CD14-positive monocyte (primary cell): ENCODE measurements around the gene CNTN4. TPM values are rescaled to one million over a fixed set of nuclear protein-coding genes. Genes with fewer than 3 reads are reported as not detected.

Experiments
- DNase-seq, 3 donors: peaks; one replicate each; pipeline ENCODE4 v3.0.0-alpha.2; 2011 to 2022
- H2AFZ ChIP-seq: 2 replicates; pipeline ENCODE4 v1.6.0; 2012; ENCODE audit warnings: mild to moderate bottlenecking, low read depth, low read length, inconsistent platforms; ENCODE audit not compliant: insufficient read depth, poor library complexity, severe bottlenecking
- H3K27ac ChIP-seq, 2 donors: 1 replicate in 1 of 2; 2 replicates in 1 of 2; pipeline ENCODE4 v1.5.1; 2012 to 2013; ENCODE audit warnings: low read length in 2 of 2, control low read depth in 1 of 2, inconsistent platforms in 1 of 2, low read depth in 1 of 2, mild to moderate bottlenecking in 1 of 2
- H3K27me3 ChIP-seq, 2 donors: one replicate each; pipeline versions ENCODE4 v1.6.0 to v1.6.1; 2011 to 2013; ENCODE audit warnings: low read length in 2 of 2; ENCODE audit not compliant: control insufficient read depth in 2 of 2, insufficient read depth in 2 of 2
- H3K36me3 ChIP-seq, 2 donors: replicated peaks in 1 of 2; 1 replicate in 1 of 2; 2 replicates in 1 of 2; pipeline versions ENCODE4 v1.5.1 to v1.6.1; 2012 to 2013; ENCODE audit warnings: low read length in 2 of 2, control low read depth in 1 of 2, inconsistent platforms in 1 of 2, mild to moderate bottlenecking in 1 of 2; ENCODE audit not compliant: insufficient read depth in 2 of 2, control insufficient read depth in 1 of 2
- H3K4me1 ChIP-seq, 2 donors: 1 replicate in 1 of 2; 2 replicates in 1 of 2; pipeline versions ENCODE4 v1.5.1 to v1.6.1; 2012 to 2013; ENCODE audit warnings: low read length in 2 of 2, control low read depth in 1 of 2, inconsistent platforms in 1 of 2, mild to moderate bottlenecking in 1 of 2, moderate library complexity in 1 of 2; ENCODE audit not compliant: insufficient read depth in 2 of 2, control insufficient read depth in 1 of 2
- H3K4me2 ChIP-seq: replicated peaks from 2 replicates; pipeline ENCODE3; 2012; ENCODE audit warnings: low read length, moderate library complexity, mild to moderate bottlenecking; ENCODE audit not compliant: poor library complexity, severe bottlenecking; ENCODE audit errors: extremely low read depth
- H3K4me3 ChIP-seq, 3 experiments: fragments of 200-600 bp in 1 of 3; sonication (generic) in 1 of 3; replicated peaks in 1 of 3; 1 replicate in 2 of 3; 2 replicates in 1 of 3; pipeline ENCODE4 v1.5.1; 2011 to 2013; ENCODE audit warnings: low read length in 3 of 3, mild to moderate bottlenecking in 3 of 3, control low read depth in 2 of 3, low read depth in 2 of 3, inconsistent platforms in 1 of 3, moderate library complexity in 1 of 3
- H3K79me2 ChIP-seq: 2 replicates; pipeline ENCODE4 v1.6.0; 2012; ENCODE audit warnings: mild to moderate bottlenecking, control low read depth, inconsistent platforms, low read length, moderate library complexity; ENCODE audit not compliant: insufficient read depth
- H3K9ac ChIP-seq: 2 replicates; pipeline ENCODE4 v1.6.0; 2017; ENCODE audit warnings: low read length, mild to moderate bottlenecking; ENCODE audit not compliant: insufficient read depth, poor library complexity, severe bottlenecking
- H3K9me3 ChIP-seq, 2 donors: replicated peaks in 1 of 2; 1 replicate in 1 of 2; 2 replicates in 1 of 2; pipeline versions ENCODE4 v1.5.1 to v1.6.1; 2012 to 2013; ENCODE audit warnings: low read length in 2 of 2, control low read depth in 1 of 2; ENCODE audit not compliant: control insufficient read depth in 1 of 2, insufficient read depth in 1 of 2
- H4K20me1 ChIP-seq: 2 replicates; pipeline ENCODE4 v1.6.0; 2012; ENCODE audit warnings: mild to moderate bottlenecking, low read length, control low read depth, moderate library complexity; ENCODE audit not compliant: insufficient read depth
- H3K27ac Mint-ChIP-seq, 7 donors: one replicate each; pipeline ENCODE4 v1.8.0; 2020; ENCODE audit warnings: mild to moderate bottlenecking in 7 of 7, mixed read lengths in 7 of 7, moderate library complexity in 6 of 7, inconsistent platforms in 2 of 7
- H3K27me3 Mint-ChIP-seq, 3 donors: one replicate each; pipeline ENCODE4 v1.8.0; 2021 to 2022; ENCODE audit warnings: low read depth in 3 of 3, mild to moderate bottlenecking in 3 of 3, mixed read lengths in 3 of 3, moderate library complexity in 3 of 3, inconsistent platforms in 1 of 3
- H3K36me3 Mint-ChIP-seq, 2 donors: one replicate each; pipeline ENCODE4 v1.8.0; 2020; ENCODE audit warnings: mixed read lengths in 2 of 2, inconsistent platforms in 1 of 2, mild to moderate bottlenecking in 1 of 2
- H3K4me1 Mint-ChIP-seq: one replicate; pipeline ENCODE4 v1.8.0; 2020; ENCODE audit warnings: mild to moderate bottlenecking, mixed read lengths
- H3K4me3 Mint-ChIP-seq, 2 donors: one replicate each; pipeline ENCODE4 v1.8.0; 2020; ENCODE audit warnings: mild to moderate bottlenecking in 2 of 2, mixed read lengths in 2 of 2, moderate library complexity in 1 of 2
- H3K9me3 Mint-ChIP-seq, 7 donors: one replicate each; pipeline ENCODE4 v1.8.0; 2020 to 2022; ENCODE audit warnings: mixed read lengths in 7 of 7, mild to moderate bottlenecking in 6 of 7, moderate library complexity in 6 of 7, inconsistent platforms in 2 of 7
- WGBS: methylation state at CpG from one replicate; pipeline ENCODE4 v1.1.5; 2013; ENCODE audit warnings: missing lambda C conversion rate; ENCODE audit not compliant: insufficient coverage; 5-methylcytosine and 5-hydroxymethylcytosine counted together
- intact Hi-C, 2 donors: fragments of 100-400 bp; cut with micrococcal nuclease; formaldehyde crosslinking; loops; one replicate each; pipeline versions ENCODE4 v1.15.0 to v1.15.1; 2023
- polyA plus RNA-seq, 3 donors: library from polyadenylated mRNA; depleted of rRNA in 1 of 3; unstranded in 2 of 3; stranded (reverse) in 1 of 3; fragments of 300-500 nt in 2 of 3; fragments of >200 nt in 1 of 3; fragmentation: Illumina TruSeq in 2 of 3; gene quantifications; 1 replicate in 2 of 3; 2 replicates in 1 of 3; pipeline ENCODE4 v1.2.3, GENCODE V29; 2012 to 2021
- TF ChIP-seq, protein P1 (sequence below): fragments of 200-600 bp; IDR thresholded peaks from one replicate; pipeline ENCODE4 v1.8.0; 2022; ENCODE audit warnings: antibody characterized with exemption, mild to moderate bottlenecking

The CNTN4 gene
- polyA plus RNA-seq, 3 donors = not detected

DNA sequence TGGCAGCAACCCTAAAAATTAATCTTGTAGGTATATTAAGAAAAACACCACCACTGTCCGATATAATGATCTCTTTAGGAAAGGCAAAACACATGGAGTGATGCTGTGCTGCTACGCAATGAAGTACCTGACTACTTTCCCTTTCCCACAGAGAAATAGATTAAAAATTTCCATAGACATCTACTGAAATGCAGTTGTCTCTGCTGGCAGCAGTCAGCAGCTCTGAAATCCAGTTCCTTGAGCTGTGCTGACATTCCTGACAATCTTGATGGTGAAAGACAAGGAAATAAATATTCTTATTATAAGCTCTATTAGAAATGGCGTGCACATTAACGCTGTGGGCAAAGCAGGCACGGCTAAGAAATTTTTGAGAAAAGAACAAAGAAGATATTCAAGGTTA lies 723.9 kb downstream of the CNTN4 start:
- Mint-ChIP-seq H3K9me3 (peaks cover 0 to 7% (median 0%) of the 10 kb centered on the region in 7 donors), H3K4me1 (no peaks in the 10 kb centered on the region), H3K27ac (no peak overlapping the region), H3K4me3 (no peak overlapping the region), H3K36me3 (no peaks in the 10 kb centered on the region), H3K27me3 (no peaks in the 10 kb centered on the region)
- H2AFZ ChIP-seq = no peak overlapping the region
- no peaks in the 10 kb centered on the region for H3K27me3 ChIP-seq
- intact Hi-C loops = no loop called here
- H3K4me1 ChIP-seq = no peaks in the 10 kb centered on the region
- no peak for DNase-seq
- H3K9ac ChIP-seq = no peak overlapping the region
- no peaks in the 10 kb centered on the region for H4K20me1 ChIP-seq
- WGBS = no CpG with 5 or more reads among the region's 5 CpGs
- no peaks in the 10 kb centered on the region for H3K36me3 ChIP-seq
- no peak overlapping the region for H3K27ac ChIP-seq
- H3K4me3 ChIP-seq = no peak overlapping the region
- TF ChIP-seq, protein P1, sequence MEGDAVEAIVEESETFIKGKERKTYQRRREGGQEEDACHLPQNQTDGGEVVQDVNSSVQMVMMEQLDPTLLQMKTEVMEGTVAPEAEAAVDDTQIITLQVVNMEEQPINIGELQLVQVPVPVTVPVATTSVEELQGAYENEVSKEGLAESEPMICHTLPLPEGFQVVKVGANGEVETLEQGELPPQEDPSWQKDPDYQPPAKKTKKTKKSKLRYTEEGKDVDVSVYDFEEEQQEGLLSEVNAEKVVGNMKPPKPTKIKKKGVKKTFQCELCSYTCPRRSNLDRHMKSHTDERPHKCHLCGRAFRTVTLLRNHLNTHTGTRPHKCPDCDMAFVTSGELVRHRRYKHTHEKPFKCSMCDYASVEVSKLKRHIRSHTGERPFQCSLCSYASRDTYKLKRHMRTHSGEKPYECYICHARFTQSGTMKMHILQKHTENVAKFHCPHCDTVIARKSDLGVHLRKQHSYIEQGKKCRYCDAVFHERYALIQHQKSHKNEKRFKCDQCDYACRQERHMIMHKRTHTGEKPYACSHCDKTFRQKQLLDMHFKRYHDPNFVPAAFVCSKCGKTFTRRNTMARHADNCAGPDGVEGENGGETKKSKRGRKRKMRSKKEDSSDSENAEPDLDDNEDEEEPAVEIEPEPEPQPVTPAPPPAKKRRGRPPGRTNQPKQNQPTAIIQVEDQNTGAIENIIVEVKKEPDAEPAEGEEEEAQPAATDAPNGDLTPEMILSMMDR = no peak
- H3K79me2 ChIP-seq = no peaks in the 10 kb centered on the region
- H3K4me2 ChIP-seq = no peak overlapping the region
- no peaks in the 10 kb centered on the region for H3K9me3 ChIP-seq

- H2AFZ ChIP-seq = no peak overlapping the region
- no peaks in the 10 kb centered on the region for H3K27me3 ChIP-seq
- no peaks in the 10 kb centered on the region for H3K36me3 ChIP-seq
- H3K4me3 Mint-ChIP-seq = no peak overlapping the region
- H3K9me3 ChIP-seq = no peaks in the 10 kb centered on the region
- no peaks in the 10 kb centered on the region for H4K20me1 ChIP-seq
- no peaks in the 10 kb centered on the region for H3K4me1 ChIP-seq
- H3K9ac ChIP-seq = no peak overlapping the region
- H3K4me1 Mint-ChIP-seq = no peaks in the 10 kb centered on the region
- H3K36me3 Mint-ChIP-seq = no peaks in the 10 kb centered on the region
- TF ChIP-seq, protein P1 = no peak
- DNase-seq = no peak
- H3K27me3 Mint-ChIP-seq = no peaks in the 10 kb centered on the region
- 92% methylated on average over 4 of the region's 5 CpGs for WGBS
- H3K4me2 ChIP-seq = no peak overlapping the region
- H3K79me2 ChIP-seq = no peaks in the 10 kb centered on the region
- no peak overlapping the region for H3K27ac Mint-ChIP-seq
- H3K9me3 Mint-ChIP-seq = peaks cover 0 to 7% (median 0%) of the 10 kb centered on the region in 7 donors
- intact Hi-C loops = no loop called here
- H3K4me3 ChIP-seq = no peak overlapping the region
- no peak overlapping the region for H3K27ac ChIP-seq
Observed at GRCh38 chr3:2823031-2823430, 724.4 kb downstream of the CNTN4 start.
